SU-DHL-6 (cell line): ENCODE measurements around the gene ANKRD44.

Experiments
- H2AFZ ChIP-seq: fragments of 200-600 bp; sonication (generic); 2 replicates; pipeline ENCODE4 v1.6.1; 2014; ENCODE audit warnings: low read depth, mild to moderate bottlenecking, moderate library complexity, mixed read lengths, antibody characterized with exemption, low read length; ENCODE audit not compliant: severe bottlenecking
- H3F3A ChIP-seq: fragments of 200-600 bp; shearing (Covaris generic); 2 replicates; pipeline ENCODE4 v1.6.0; 2016; ENCODE audit warnings: antibody characterized with exemption, mild to moderate bottlenecking; ENCODE audit not compliant: insufficient read depth
- H3K27ac ChIP-seq: fragments of 200-600 bp; sonication (generic); 2 replicates; pipeline ENCODE4 v1.5.1; 2016; ENCODE audit warnings: low read depth, mild to moderate bottlenecking, low read length, moderate library complexity, mixed read lengths
- H3K27me3 ChIP-seq: fragments of 200-600 bp; sonication (generic), shearing (Covaris generic); 2 replicates; pipeline ENCODE4 v1.6.0; 2014; ENCODE audit warnings: mild to moderate bottlenecking, low read length
- H3K36me3 ChIP-seq: fragments of 200-600 bp; sonication (generic); 2 replicates; pipeline ENCODE4 v1.6.1; 2014; ENCODE audit warnings: mild to moderate bottlenecking, low read length, mixed read lengths
- H3K4me2 ChIP-seq: fragments of 300-600, 200-600 bp; shearing (Covaris generic), sonication (generic); 2 replicates; pipeline ENCODE4 v1.6.0; 2014; ENCODE audit warnings: low read length, low read depth, mild to moderate bottlenecking; ENCODE audit not compliant: poor library complexity, severe bottlenecking
- H3K4me3 ChIP-seq: fragments of 200-600 bp; sonication (generic); 2 replicates; pipeline ENCODE4 v1.5.1; 2014; ENCODE audit warnings: antibody characterized with exemption, low read length, mild to moderate bottlenecking, mixed read lengths; ENCODE audit not compliant: insufficient read depth, poor library complexity, severe bottlenecking
- H3K79me2 ChIP-seq: fragments of 200-600 bp; sonication (generic); 2 replicates; pipeline ENCODE4 v1.6.1; 2014; ENCODE audit warnings: mild to moderate bottlenecking, low read length, moderate library complexity; ENCODE audit not compliant: insufficient read depth
- H3K9ac ChIP-seq: fragments of 200-600 bp; sonication (generic); 2 replicates; pipeline ENCODE4 v1.7.0; 2014; ENCODE audit warnings: mild to moderate bottlenecking, low read length
- H3K9me2 ChIP-seq: fragments of 200-600 bp; sonication (generic); replicated peaks from 2 replicates; pipeline ENCODE4 v1.6.1; 2014; ENCODE audit warnings: low read length; ENCODE audit not compliant: insufficient read depth
- H3K9me3 ChIP-seq: fragments of 200-600 bp; sonication (generic); 2 replicates; pipeline ENCODE4 v1.6.1; 2014; ENCODE audit warnings: low read length, mixed read lengths; ENCODE audit not compliant: insufficient read depth
- H4K20me1 ChIP-seq: fragments of 200-600 bp; sonication (generic); 2 replicates; pipeline ENCODE4 v1.6.1; 2014; ENCODE audit warnings: low read depth, mild to moderate bottlenecking, antibody characterized with exemption, low read length, moderate library complexity, mixed read lengths
- CTCF ChIP-seq: fragments of 200-600 bp; sonication (generic); IDR thresholded peaks from one replicate; pipeline ENCODE4 v1.5.1; 2017; ENCODE audit warnings: antibody characterized with exemption, mild to moderate bottlenecking, low read length, moderate library complexity; ENCODE audit not compliant: insufficient read depth, poor library complexity, severe bottlenecking
- EZH2phosphoT487 ChIP-seq: fragments of 200-600 bp; sonication (generic), shearing (Covaris generic); conservative IDR thresholded peaks from 2 replicates; pipeline ENCODE4 v1.6.1; 2018; ENCODE audit warnings: mild to moderate bottlenecking, antibody characterized with exemption, low read length, moderate library complexity, mixed read lengths

The ANKRD44 gene

DNA sequence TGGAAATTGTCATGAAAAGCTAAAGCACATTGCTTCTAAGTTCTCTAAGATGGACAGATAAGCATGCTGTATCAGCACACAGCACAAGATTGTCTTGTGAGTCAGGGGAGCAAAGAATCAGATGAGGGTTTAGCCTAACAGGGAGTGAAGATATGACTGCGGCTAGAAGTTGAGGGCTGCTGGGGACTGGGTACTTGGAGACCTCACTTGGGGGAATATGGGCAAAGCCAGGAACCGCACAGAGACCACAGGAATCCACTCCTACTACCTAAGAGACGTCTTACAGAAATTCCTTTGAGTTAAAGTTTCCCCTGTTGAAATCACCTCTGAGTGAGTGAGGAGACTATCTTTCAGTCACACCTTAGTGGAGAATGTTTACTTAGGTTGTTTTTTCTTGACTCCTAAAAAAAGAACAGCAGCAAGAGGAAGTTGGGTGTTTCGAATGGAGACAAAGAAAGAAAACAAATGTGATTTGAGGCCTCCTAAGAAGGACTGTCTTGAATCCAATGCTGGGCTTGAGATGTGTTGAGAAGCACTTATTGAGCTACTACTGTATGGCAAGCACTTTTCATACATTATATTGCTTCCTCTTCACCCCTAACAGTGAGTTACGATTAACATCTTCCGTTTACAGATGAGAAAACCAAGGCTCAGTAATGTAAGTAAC is 100.7 kb downstream of the ANKRD44 start:
- TF ChIP-seq EZH2phosphoT487, result no peak
- no peak for TF ChIP-seq CTCF
- H3K4me2 ChIP-seq, result peak overlapping the region; percentile 63
- no peaks in the 10 kb centered on the region for H3K27me3 ChIP-seq
- H3K9me2 ChIP-seq, result no peaks in the 10 kb centered on the region
- no peak overlapping the region for H2AFZ ChIP-seq
- H4K20me1 ChIP-seq, result no peaks in the 10 kb centered on the region
- peak overlapping the region; percentile 37 for H3K9ac ChIP-seq
- H3K9me3 ChIP-seq, result no peaks in the 10 kb centered on the region
- H3K36me3 ChIP-seq, result no peaks in the 10 kb centered on the region
- peaks cover 54% of the 10 kb centered on the region for H3K79me2 ChIP-seq
- H3K27ac ChIP-seq, result peak overlapping the region; percentile 85
- H3F3A ChIP-seq, result peaks cover 29% of the 10 kb centered on the region; the same call in 1 of the 2 replicates
- peak overlapping the region; percentile 31 for H3K4me3 ChIP-seq

DNA sequence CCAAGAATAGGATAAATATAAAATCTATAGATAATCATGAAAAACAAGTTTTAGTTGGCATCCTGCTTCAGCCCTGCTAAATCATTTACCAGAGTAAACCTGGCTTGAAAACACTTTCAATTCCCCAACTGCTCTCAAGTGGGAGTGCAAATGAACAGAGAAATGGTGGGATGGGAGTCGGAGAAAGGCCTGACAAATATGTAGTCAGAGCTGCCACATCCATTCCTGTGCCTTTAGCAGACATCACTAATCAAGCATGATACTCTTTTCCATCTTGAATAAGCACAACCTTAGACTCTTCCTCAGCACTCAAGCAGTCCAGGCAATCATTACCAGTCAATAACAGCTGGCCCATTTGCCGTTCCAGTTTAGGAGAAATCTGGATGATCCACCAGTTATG is 101.3 kb downstream of the ANKRD44 start:
- H3K9ac ChIP-seq, result peak overlapping the region; percentile 37

DNA sequence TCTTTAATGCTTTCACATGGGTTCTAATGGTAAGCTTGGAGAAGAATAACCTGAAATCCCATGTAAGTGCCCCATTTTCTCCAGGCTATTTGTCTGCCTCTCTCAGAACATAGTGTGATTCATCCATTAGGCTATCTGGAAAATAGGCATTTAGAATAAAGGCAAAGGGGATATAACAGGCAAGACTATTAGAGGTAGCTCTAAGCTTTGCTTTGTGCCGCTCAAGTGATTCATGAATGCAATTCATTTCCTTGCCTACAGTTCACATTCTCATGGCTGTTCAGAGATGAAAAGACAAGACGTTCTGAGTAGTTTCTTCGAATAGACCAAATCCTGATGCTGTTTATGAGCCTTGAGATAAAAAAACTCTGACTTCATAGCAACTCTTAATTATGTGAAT is 101.7 kb downstream of the ANKRD44 start:
- 0 out of 2 replicates have a peak, but pooled peaks cover under 1% of the 10 kb centered on the region for H3K36me3 ChIP-seq
- H3K9me2 ChIP-seq, result no peaks in the 10 kb centered on the region
- no peaks in the 10 kb centered on the region for H4K20me1 ChIP-seq
- no peak for TF ChIP-seq EZH2phosphoT487
- TF ChIP-seq CTCF, result no peak
- no peak overlapping the region for H2AFZ ChIP-seq
- H3K9me3 ChIP-seq, result no peaks in the 10 kb centered on the region
- H3K27me3 ChIP-seq, result no peaks in the 10 kb centered on the region
- peak overlapping the region; percentile 85 for H3K27ac ChIP-seq
- peak overlapping the region; percentile 37; the same call in 1 of the 2 replicates for H3K9ac ChIP-seq
- peak overlapping the region; percentile 31 for H3K4me3 ChIP-seq
- peaks cover 47% of the 10 kb centered on the region for H3K79me2 ChIP-seq
- peak overlapping the region; percentile 63 for H3K4me2 ChIP-seq
- peaks cover 28% of the 10 kb centered on the region; the same call in 1 of the 2 replicates for H3F3A ChIP-seq

More for the DNA sequence above, 101.3 kb downstream of the ANKRD44 start:
- Histone ChIP-seq H4K20me1 (no peaks in the 10 kb centered on the region), H3K9me2 (no peaks in the 10 kb centered on the region), H2AFZ (no peak overlapping the region), H3K4me2 (peak overlapping the region; percentile 63), H3K36me3 (no peaks in the 10 kb centered on the region), H3F3A (peaks cover 29% of the 10 kb centered on the region; the same call in 1 of the 2 replicates), H3K79me2 (peaks cover 51% of the 10 kb centered on the region), H3K27ac (peak overlapping the region; percentile 85), H3K9me3 (no peaks in the 10 kb centered on the region), H3K27me3 (no peaks in the 10 kb centered on the region), H3K4me3 (peak overlapping the region; percentile 31)
- TF ChIP-seq EZH2phosphoT487, result no peak
- no peak for TF ChIP-seq CTCF
